Keratinocyte (primary cell): ENCODE measurements around the gene AGR2.

Source experiments
- EZH2 ChIP-seq: IDR thresholded peaks from one replicate; pipeline ENCODE4 v1.6.1; 2012; ENCODE audit warnings: inconsistent platforms, mild to moderate bottlenecking, low read length, moderate library complexity
- TF ChIP-seq, protein P1 (sequence below), 3 experiments: IDR thresholded peaks in 1 of 3; conservative IDR thresholded peaks in 1 of 3; optimal IDR thresholded peaks in 1 of 3; 2 replicates in 2 of 3; 3 replicates in 1 of 3; pipeline versions ENCODE3 to v1.5.1; 2011; ENCODE audit warnings: low read length in 3 of 3, mild to moderate bottlenecking in 3 of 3, moderate library complexity in 2 of 3, control low read depth in 1 of 3, inconsistent platforms in 1 of 3; ENCODE audit not compliant: insufficient read depth in 2 of 3; ENCODE audit errors: extremely low read depth in 1 of 3

- TF ChIP-seq, protein P1, sequence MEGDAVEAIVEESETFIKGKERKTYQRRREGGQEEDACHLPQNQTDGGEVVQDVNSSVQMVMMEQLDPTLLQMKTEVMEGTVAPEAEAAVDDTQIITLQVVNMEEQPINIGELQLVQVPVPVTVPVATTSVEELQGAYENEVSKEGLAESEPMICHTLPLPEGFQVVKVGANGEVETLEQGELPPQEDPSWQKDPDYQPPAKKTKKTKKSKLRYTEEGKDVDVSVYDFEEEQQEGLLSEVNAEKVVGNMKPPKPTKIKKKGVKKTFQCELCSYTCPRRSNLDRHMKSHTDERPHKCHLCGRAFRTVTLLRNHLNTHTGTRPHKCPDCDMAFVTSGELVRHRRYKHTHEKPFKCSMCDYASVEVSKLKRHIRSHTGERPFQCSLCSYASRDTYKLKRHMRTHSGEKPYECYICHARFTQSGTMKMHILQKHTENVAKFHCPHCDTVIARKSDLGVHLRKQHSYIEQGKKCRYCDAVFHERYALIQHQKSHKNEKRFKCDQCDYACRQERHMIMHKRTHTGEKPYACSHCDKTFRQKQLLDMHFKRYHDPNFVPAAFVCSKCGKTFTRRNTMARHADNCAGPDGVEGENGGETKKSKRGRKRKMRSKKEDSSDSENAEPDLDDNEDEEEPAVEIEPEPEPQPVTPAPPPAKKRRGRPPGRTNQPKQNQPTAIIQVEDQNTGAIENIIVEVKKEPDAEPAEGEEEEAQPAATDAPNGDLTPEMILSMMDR (optimal IDR thresholded peaks at IDR 0.05 in 1 of 3, IDR thresholded peaks at IDR 0.05 in 1 of 3, conservative IDR thresholded peaks at IDR 0.05 in 1 of 3; ENCODE audit: extremely low read depth in 1 of 3, insufficient read depth in 2 of 3, low read length in 3 of 3): no peak
- TF ChIP-seq EZH2: no peak
Observed at GRCh38 chr7:16851829-16852228, 47.0 kb upstream of the AGR2 start.
